Measurements from ENCODE around the gene NR3C1. TPM values are rescaled to one million over a fixed set of nuclear protein-coding genes. Genes with fewer than 3 reads are reported as not detected.

NR3C1 gene
- total and polyA plus RNA-seq, 2 of the 13 experiments (the other 11 are each of a cell fraction or from before 2014, with no cell fraction given) = 10.0 to 24.3 TPM

- TF ChIP-seq ZBTB7A (CRISPR knock-in tag; IDR thresholded peaks at IDR 0.05) (no peak; the same call in 1 of the 2 replicates), MIER3 (CRISPR knock-in tag; IDR thresholded peaks at IDR 0.05; ENCODE audit: borderline replicate concordance) (no peak), ZFP91 (CRISPR knock-in tag; IDR thresholded peaks at IDR 0.05; ENCODE audit: borderline replicate concordance) (peak; percentile 84; the same call in 1 of the 2 replicates), ZFP36L1 (CRISPR knock-in tag; IDR thresholded peaks at IDR 0.05) (no peak), ZNF781 (CRISPR knock-in tag; IDR thresholded peaks at IDR 0.05; ENCODE audit: borderline replicate concordance, not compliant biosample characterization) (peak; percentile 86), SAFB2 (CRISPR knock-in tag; IDR thresholded peaks at IDR 0.05; ENCODE audit: borderline replicate concordance, low read depth) (no peak), MAF1 (CRISPR knock-in tag; IDR thresholded peaks at IDR 0.05; ENCODE audit: borderline replicate concordance) (no peak), ZC3H4 (CRISPR knock-in tag; IDR thresholded peaks at IDR 0.05; ENCODE audit: borderline replicate concordance) (no peak), ZNF703 (CRISPR knock-in tag; IDR thresholded peaks at IDR 0.05; ENCODE audit: borderline replicate concordance) (peak; percentile 65), JUND (CRISPR knock-in tag; IDR thresholded peaks at IDR 0.05) (no peak), ZNF768 (CRISPR knock-in tag; IDR thresholded peaks at IDR 0.05) (peak; percentile 65; the same call in 1 of the 2 replicates), RNF2 (conservative IDR thresholded peaks at IDR 0.05; ENCODE audit: low read depth) (no peak; the same call in 1 of the 2 replicates), HOXA7 (CRISPR knock-in tag; IDR thresholded peaks at IDR 0.05) (no peak), ZZZ3 (CRISPR knock-in tag; IDR thresholded peaks at IDR 0.05; ENCODE audit: borderline replicate concordance) (peak; percentile 46; the same call in 1 of the 2 replicates), ATRX (CRISPR knock-in tag; IDR thresholded peaks at IDR 0.05; ENCODE audit: borderline replicate concordance) (no peak), ZNF230 (CRISPR knock-in tag; IDR thresholded peaks at IDR 0.05) (no peak), U2AF2 (IDR thresholded peaks at IDR 0.05; ENCODE audit: low read depth, low read length) (no peak), TOE1 (CRISPR knock-in tag; IDR thresholded peaks at IDR 0.05) (no peak), ZNF761 (CRISPR knock-in tag; conservative IDR thresholded peaks at IDR 0.05) (peak; percentile 68; the same call in 1 of the 2 replicates), ZMAT5 (CRISPR knock-in tag; IDR thresholded peaks at IDR 0.05; ENCODE audit: borderline replicate concordance, low read depth) (no peak), ZNF879 (CRISPR knock-in tag; IDR thresholded peaks at IDR 0.05) (no peak)
- TF ChIP-seq, protein P1, sequence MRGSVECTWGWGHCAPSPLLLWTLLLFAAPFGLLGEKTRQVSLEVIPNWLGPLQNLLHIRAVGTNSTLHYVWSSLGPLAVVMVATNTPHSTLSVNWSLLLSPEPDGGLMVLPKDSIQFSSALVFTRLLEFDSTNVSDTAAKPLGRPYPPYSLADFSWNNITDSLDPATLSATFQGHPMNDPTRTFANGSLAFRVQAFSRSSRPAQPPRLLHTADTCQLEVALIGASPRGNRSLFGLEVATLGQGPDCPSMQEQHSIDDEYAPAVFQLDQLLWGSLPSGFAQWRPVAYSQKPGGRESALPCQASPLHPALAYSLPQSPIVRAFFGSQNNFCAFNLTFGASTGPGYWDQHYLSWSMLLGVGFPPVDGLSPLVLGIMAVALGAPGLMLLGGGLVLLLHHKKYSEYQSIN (CRISPR knock-in tag; IDR thresholded peaks at IDR 0.05; ENCODE audit: borderline replicate concordance) = no peak
- TF ChIP-seq, protein P2, sequence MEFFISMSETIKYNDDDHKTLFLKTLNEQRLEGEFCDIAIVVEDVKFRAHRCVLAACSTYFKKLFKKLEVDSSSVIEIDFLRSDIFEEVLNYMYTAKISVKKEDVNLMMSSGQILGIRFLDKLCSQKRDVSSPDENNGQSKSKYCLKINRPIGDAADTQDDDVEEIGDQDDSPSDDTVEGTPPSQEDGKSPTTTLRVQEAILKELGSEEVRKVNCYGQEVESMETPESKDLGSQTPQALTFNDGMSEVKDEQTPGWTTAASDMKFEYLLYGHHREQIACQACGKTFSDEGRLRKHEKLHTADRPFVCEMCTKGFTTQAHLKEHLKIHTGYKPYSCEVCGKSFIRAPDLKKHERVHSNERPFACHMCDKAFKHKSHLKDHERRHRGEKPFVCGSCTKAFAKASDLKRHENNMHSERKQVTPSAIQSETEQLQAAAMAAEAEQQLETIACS (CRISPR knock-in tag; IDR thresholded peaks at IDR 0.05) = 0 out of 2 replicates have a peak, but pooled peaks have one; percentile 11
- TF ChIP-seq, protein P3, sequence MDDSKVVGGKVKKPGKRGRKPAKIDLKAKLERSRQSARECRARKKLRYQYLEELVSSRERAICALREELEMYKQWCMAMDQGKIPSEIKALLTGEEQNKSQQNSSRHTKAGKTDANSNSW (CRISPR knock-in tag; IDR thresholded peaks at IDR 0.05; ENCODE audit: borderline replicate concordance) = peak; percentile 41; the same call in 1 of the 2 replicates
Observed at GRCh38 chr5:143405063-143405848, 1.8 kb upstream of the NR3C1 start (continued).

Measured in HepG2 (cell line).